Keratinocyte (primary cell): ENCODE measurements around the gene CDH13. TPM values are rescaled to one million over a fixed set of nuclear protein-coding genes. Genes with fewer than 3 reads are reported as not detected.

Source experiments
- DNase-seq: peaks from one replicate; pipeline ENCODE4 v3.0.0-alpha.2; 2011; ENCODE audit warnings: low read depth, missing footprints, low spot score
- FAIRE-seq: peaks from 2 replicates; lab custom pipeline; 2011; peaks lifted over from hg19 to GRCh38; lab: Jason Lieb, UNC
- H2AFZ ChIP-seq: 2 replicates; pipeline ENCODE4 v1.6.0; 2012; ENCODE audit warnings: low read length, control low read depth, inconsistent platforms; ENCODE audit not compliant: control insufficient read depth
- H3K27ac ChIP-seq: 2 replicates; pipeline ENCODE4 v1.5.1; 2011; ENCODE audit warnings: low read length; ENCODE audit not compliant: control insufficient read depth, insufficient read depth
- H3K27me3 ChIP-seq: 3 replicates; pipeline ENCODE4 v1.6.0; 2011; ENCODE audit warnings: low read length; ENCODE audit not compliant: control insufficient read depth, insufficient read depth; ENCODE audit errors: extremely low read depth
- H3K36me3 ChIP-seq, 2 experiments: 2 replicates in 1 of 2; 3 replicates in 1 of 2; pipeline ENCODE4 v1.5.1; 2011; ENCODE audit warnings: low read length in 2 of 2, mild to moderate bottlenecking in 1 of 2; ENCODE audit not compliant: control insufficient read depth in 2 of 2, insufficient read depth in 2 of 2; ENCODE audit errors: extremely low read depth in 1 of 2
- H3K4me1 ChIP-seq: 3 replicates; pipeline ENCODE4 v1.5.1; 2011; ENCODE audit warnings: low read length; ENCODE audit not compliant: control insufficient read depth, insufficient read depth; ENCODE audit errors: extremely low read depth
- H3K4me2 ChIP-seq: 3 replicates; pipeline ENCODE4 v1.6.0; 2011; ENCODE audit warnings: low read depth, low read length; ENCODE audit not compliant: control insufficient read depth, insufficient read depth; ENCODE audit errors: extremely low read depth
- H3K4me3 ChIP-seq, 3 experiments: fragments of 200-600 bp in 1 of 3; sonication (generic) in 1 of 3; 2 replicates in 2 of 3; 3 replicates in 1 of 3; pipeline ENCODE4 v1.5.1; 2011 to 2016; ENCODE audit warnings: low read length in 3 of 3, mild to moderate bottlenecking in 3 of 3, control low read depth in 2 of 3, inconsistent platforms in 1 of 3, low read depth in 1 of 3, mixed read lengths in 1 of 3, mixed run types in 1 of 3, moderate library complexity in 1 of 3; ENCODE audit not compliant: control insufficient read depth in 2 of 3, insufficient read depth in 2 of 3; ENCODE audit errors: extremely low read depth in 1 of 3
- H3K79me2 ChIP-seq: 2 replicates; pipeline ENCODE4 v1.6.0; 2012; ENCODE audit warnings: low read length; ENCODE audit not compliant: control insufficient read depth, insufficient read depth
- H3K9ac ChIP-seq: 3 replicates; pipeline ENCODE4 v1.6.0; 2011; ENCODE audit warnings: low read length; ENCODE audit not compliant: control insufficient read depth, insufficient read depth; ENCODE audit errors: extremely low read depth
- H3K9me1 ChIP-seq: 3 replicates; pipeline ENCODE4 v1.6.0; 2011; ENCODE audit warnings: low read length; ENCODE audit not compliant: control insufficient read depth, insufficient read depth; ENCODE audit errors: extremely low read depth
- H3K9me3 ChIP-seq: 2 replicates; pipeline ENCODE4 v1.5.1; 2012; ENCODE audit warnings: low read depth, low read length; ENCODE audit not compliant: control insufficient read depth
- H4K20me1 ChIP-seq: 3 replicates; pipeline ENCODE4 v1.6.0; 2011; ENCODE audit warnings: low read length; ENCODE audit not compliant: control insufficient read depth, insufficient read depth; ENCODE audit errors: extremely low read depth
- CTCF ChIP-seq, 3 experiments: IDR thresholded peaks in 1 of 3; conservative IDR thresholded peaks in 1 of 3; optimal IDR thresholded peaks in 1 of 3; 2 replicates in 2 of 3; 3 replicates in 1 of 3; pipeline versions ENCODE3 to v1.5.1; 2011; ENCODE audit warnings: low read length in 3 of 3, mild to moderate bottlenecking in 3 of 3, moderate library complexity in 2 of 3, control low read depth in 1 of 3, inconsistent platforms in 1 of 3; ENCODE audit not compliant: insufficient read depth in 2 of 3; ENCODE audit errors: extremely low read depth in 1 of 3
- EZH2 ChIP-seq: IDR thresholded peaks from one replicate; pipeline ENCODE4 v1.6.1; 2012; ENCODE audit warnings: inconsistent platforms, mild to moderate bottlenecking, low read length, moderate library complexity
- dilution Hi-C: fragments of 300-500 bp; cut with MboI; formaldehyde crosslinking; loops from one replicate; pipeline ENCODE4 v1.7.0; 2020; ENCODE audit warnings: low sequenced_read_pairs; ENCODE audit not compliant: extremely low pct_ligation_motif_present
- polyA plus RNA-seq, 5 experiments: library from polyadenylated mRNA; depleted of rRNA in 3 of 5; stranded (reverse) in 3 of 5; stranded (forward) in 1 of 5; unstranded in 1 of 5; fragments of >200 nt; gene quantifications; 1 replicate in 1 of 5; 2 replicates in 3 of 5; 3 replicates in 1 of 5; pipeline versions ENCODE4 v1.2.1 to v1.2.3, GENCODE V29; 2011 to 2012; ENCODE audit warnings: missing spikeins in 2 of 5, low read depth in 1 of 5, low replicate concordance in 1 of 5

Gene CDH13
- polyA plus RNA-seq, 1 donor (not counting 4 experiments of a cell fraction or from before 2014, with no cell fraction given): 111 TPM

- dilution Hi-C loops: no loop called here
- Histone ChIP-seq H3K4me2 (no peak overlapping the region), H3K36me3 (no peaks in the 10 kb centered on the region), H3K9ac (no peak overlapping the region), H3K79me2 (peaks cover 7% of the 10 kb centered on the region), H3K9me1 (no peaks in the 10 kb centered on the region), H2AFZ (no peak overlapping the region), H4K20me1 (no peaks in the 10 kb centered on the region), H3K9me3 (no peaks in the 10 kb centered on the region), H3K27me3 (no peaks in the 10 kb centered on the region), H3K4me3 (no peak overlapping the region), H3K27ac (no peak overlapping the region), H3K4me1 (no peaks in the 10 kb centered on the region)
- FAIRE-seq: no peak
- TF ChIP-seq EZH2: no peak
- no peak for TF ChIP-seq CTCF (optimal IDR thresholded peaks at IDR 0.05 in 1 of 3, IDR thresholded peaks at IDR 0.05 in 1 of 3, conservative IDR thresholded peaks at IDR 0.05 in 1 of 3; ENCODE audit: extremely low read depth in 1 of 3, insufficient read depth in 2 of 3, low read length in 3 of 3)
- DNase-seq: no peak
Measured at GRCh38 chr16:82801361-82801760, 174.6 kb downstream of the CDH13 start.

- Histone ChIP-seq H4K20me1 (no peaks in the 10 kb centered on the region), H3K4me1 (no peaks in the 10 kb centered on the region), H3K9me3 (no peaks in the 10 kb centered on the region), H3K36me3 (no peaks in the 10 kb centered on the region), H3K4me3 (no peak overlapping the region), H3K27ac (no peak overlapping the region), H3K9ac (no peak overlapping the region), H2AFZ (no peak overlapping the region), H3K9me1 (no peaks in the 10 kb centered on the region), H3K4me2 (no peak overlapping the region), H3K27me3 (no peaks in the 10 kb centered on the region), H3K79me2 (peaks cover 7% of the 10 kb centered on the region)
- DNase-seq (no peak), FAIRE-seq (peak; percentile 73)
- no peak for TF ChIP-seq CTCF (optimal IDR thresholded peaks at IDR 0.05 in 1 of 3, IDR thresholded peaks at IDR 0.05 in 1 of 3, conservative IDR thresholded peaks at IDR 0.05 in 1 of 3; ENCODE audit: extremely low read depth in 1 of 3, insufficient read depth in 2 of 3, low read length in 3 of 3)
- TF ChIP-seq EZH2: no peak
- dilution Hi-C loops: no loop called here
Measured at GRCh38 chr16:82805866-82806265, 179.1 kb downstream of the CDH13 start.
